Glutamatergic neuron (in vitro differentiated cells): Measurements from ENCODE around the gene RGR. TPM values are rescaled to one million over a fixed set of nuclear protein-coding genes. Genes with fewer than 3 reads are reported as not detected.
A peak's percentile ranks its signal among the peaks of the same experiment; 100 is the strongest.

Experiments used
- DNase-seq: peaks from one replicate; pipeline ENCODE4 v3.0.0; 2022
- H3K27ac Mint-ChIP-seq: one replicate; pipeline ENCODE4 v1.8.0; 2020; ENCODE audit warnings: mild to moderate bottlenecking, mixed read lengths, inconsistent platforms; ENCODE audit not compliant: unreplicated experiment
- H3K27me3 Mint-ChIP-seq: one replicate; pipeline ENCODE4 v1.8.0; 2020; ENCODE audit warnings: mild to moderate bottlenecking, moderate library complexity, mixed read lengths, inconsistent platforms; ENCODE audit not compliant: unreplicated experiment
- H3K36me3 Mint-ChIP-seq: one replicate; pipeline ENCODE4 v1.8.0; 2020; ENCODE audit warnings: mild to moderate bottlenecking, mixed read lengths, inconsistent platforms; ENCODE audit not compliant: unreplicated experiment
- H3K4me1 Mint-ChIP-seq: one replicate; pipeline ENCODE4 v1.8.0; 2020; ENCODE audit warnings: mild to moderate bottlenecking, low read depth, mixed read lengths, inconsistent platforms; ENCODE audit not compliant: unreplicated experiment
- H3K4me3 Mint-ChIP-seq: one replicate; pipeline ENCODE4 v1.8.0; 2020; ENCODE audit warnings: mild to moderate bottlenecking, mixed read lengths, inconsistent platforms; ENCODE audit not compliant: unreplicated experiment
- H3K9me3 Mint-ChIP-seq: one replicate; pipeline ENCODE4 v1.8.0; 2020; ENCODE audit warnings: mild to moderate bottlenecking, moderate library complexity, mixed read lengths, inconsistent platforms; ENCODE audit not compliant: unreplicated experiment
- CTCF ChIP-seq: fragments of 200-600 bp; sonication (generic); IDR thresholded peaks from one replicate; pipeline ENCODE4 v1.5.0; 2021; ENCODE audit not compliant: partially characterized antibody, unreplicated experiment
- total RNA-seq: library from RNA; stranded (reverse); fragmentation: NEBNext Ultra II Directional; extraction: Animal tissue kit (Norgen Biotek cat#: 25700); gene quantifications from one replicate; pipeline ENCODE4 v1.2.1, GENCODE V29; 2021; ENCODE audit not compliant: unreplicated experiment

RGR gene
- total RNA-seq, 1 donor from 2014 or later: not detected

GRCh38 chr10:84204122-84204521 is 40.7 kb upstream of the RGR start:
- peak; percentile 23 for TF ChIP-seq CTCF
- Mint-ChIP-seq H3K27me3 (peaks cover 6% of the 10 kb centered on the region), H3K4me3 (no peak overlapping the region), H3K27ac (no peak overlapping the region), H3K4me1 (peaks cover 5% of the 10 kb centered on the region), H3K9me3 (peaks cover 2% of the 10 kb centered on the region), H3K36me3 (no peaks in the 10 kb centered on the region)
- no peak for DNase-seq

GRCh38 chr10:84204610-84205009 is 40.2 kb upstream of the RGR start:
- Mint-ChIP-seq H3K4me1 (peaks cover 5% of the 10 kb centered on the region), H3K27me3 (peaks cover 5% of the 10 kb centered on the region), H3K36me3 (no peaks in the 10 kb centered on the region), H3K27ac (no peak overlapping the region), H3K4me3 (no peak overlapping the region), H3K9me3 (no peaks in the 10 kb centered on the region)
- no peak for DNase-seq
- TF ChIP-seq CTCF: no peak

GRCh38 chr10:84205049-84205852 is 39.6 kb upstream of the RGR start:
- Mint-ChIP-seq H3K36me3 (no peaks in the 10 kb centered on the region), H3K27ac (no peak overlapping the region), H3K4me1 (peaks cover 5% of the 10 kb centered on the region), H3K27me3 (peaks cover 3% of the 10 kb centered on the region), H3K9me3 (no peaks in the 10 kb centered on the region), H3K4me3 (no peak overlapping the region)
- peak; percentile 80 for TF ChIP-seq CTCF
- peak; percentile 91 for DNase-seq

GRCh38 chr10:84205853-84206525 is 38.9 kb upstream of the RGR start:
- peak; percentile 19 for TF ChIP-seq CTCF
- H3K4me3 Mint-ChIP-seq: no peak overlapping the region
- peaks cover 5% of the 10 kb centered on the region for H3K27me3 Mint-ChIP-seq
- H3K4me1 Mint-ChIP-seq: peaks cover 3% of the 10 kb centered on the region
- H3K27ac Mint-ChIP-seq: no peak overlapping the region
- DNase-seq: no peak
- no peaks in the 10 kb centered on the region for H3K9me3 Mint-ChIP-seq
- H3K36me3 Mint-ChIP-seq: no peaks in the 10 kb centered on the region

- peaks cover 4% of the 10 kb centered on the region for H3K27me3 Mint-ChIP-seq
- H3K36me3 Mint-ChIP-seq: no peaks in the 10 kb centered on the region
- no peak overlapping the region for H3K27ac Mint-ChIP-seq
- H3K4me3 Mint-ChIP-seq: no peak overlapping the region
- no peak for DNase-seq
- no peaks in the 10 kb centered on the region for H3K9me3 Mint-ChIP-seq
- TF ChIP-seq CTCF: no peak
- no peaks in the 10 kb centered on the region for H3K4me1 Mint-ChIP-seq
Observed at GRCh38 chr10:84208023-84208422, 36.8 kb upstream of the RGR start.
